ENCODE data around the gene DLGAP4. TPM values are rescaled to one million over a fixed set of nuclear protein-coding genes. Genes with fewer than 3 reads are reported as not detected.

DLGAP4 gene
- total and polyA plus RNA-seq, 2 of the 8 experiments (the other 6 are each of a cell fraction or from before 2014, with no cell fraction given), result 41.2 to 57.2 TPM

GRCh38 chr20:36526521-36527011 is 220.4 kb downstream of the DLGAP4 start:
- no peak overlapping the region for H2AFZ ChIP-seq (ENCODE audit: low read length)
- ChIA-PET CTCF (ENCODE audit: partially characterized antibody) (interaction anchor here (0.6 to 1.3 kb wide), 3 partner anchors 58 to 88 kb away, joined by 3 to 4 read pairs (median 3); no protein-coding TSS in a partner anchor), POLR2A (ENCODE audit: partially characterized antibody) (no interaction called here)
- no peak overlapping the region for H3K4me2 ChIP-seq (ENCODE audit: insufficient read depth in 1 of 2, low read depth in 2 of 2, low read length in 2 of 2)
- H2BK20ac ChIP-seq (ENCODE audit: low read length), result no peak overlapping the region
- no peak overlapping the region for H4K5ac ChIP-seq (ENCODE audit: insufficient read length, low read depth, low read length)
- no peaks in the 10 kb centered on the region for H3K4me1 ChIP-seq (replicated peaks in 1 of 4; ENCODE audit: control insufficient read depth in 3 of 4, insufficient read depth in 4 of 4, low read length in 3 of 4)
- no peak for DNase-seq (ENCODE audit: low read depth in 1 of 2, low spot score in 2 of 2)
- peaks cover 6 to 34% (median 19%) of the 10 kb centered on the region in 4 experiments for H3K36me3 ChIP-seq (ENCODE audit: control insufficient read depth in 2 of 4, insufficient read depth in 4 of 4, low read length in 3 of 4)
- no peak overlapping the region for H3K18ac ChIP-seq (ENCODE audit: extremely low read depth, low read length)
- WGBS, 2 experiments (ENCODE audit: extremely low coverage in 1 of 2, insufficient coverage in 1 of 2, insufficient read length in 1 of 2, insufficient replicate concordance in 2 of 2, low coverage in 1 of 2, low lambda C conversion rate in 2 of 2, missing lambda C conversion rate in 1 of 2), result 94% methylated on average over 25 of the region's 29 CpGs; no CpG with 5 or more reads in 1 of the 2 experiments
- no peak overlapping the region for H3K4ac ChIP-seq (replicated peaks; ENCODE audit: insufficient read length, low read depth, low read length)
- no peak overlapping the region for H4K8ac ChIP-seq (ENCODE audit: extremely low read depth, insufficient read depth, low read length)
- H3K9me3 ChIP-seq (ENCODE audit: insufficient read depth in 2 of 2, low read depth in 1 of 2, low read length in 1 of 2), result no peaks in the 10 kb centered on the region
- no peaks in the 10 kb centered on the region for H3K23me2 ChIP-seq (ENCODE audit: low read depth, low read length)
- no peak overlapping the region for H3K14ac ChIP-seq (ENCODE audit: insufficient read length)
- no peak overlapping the region for H3K56ac ChIP-seq (replicated peaks; ENCODE audit: insufficient read length, low read depth, low read length)
- H3K27ac ChIP-seq (ENCODE audit: low read depth, low read length), result no peak overlapping the region
- no peaks in the 10 kb centered on the region for H3K27me3 ChIP-seq (replicated peaks in 1 of 4; ENCODE audit: control insufficient read depth in 3 of 4, extremely low read depth in 1 of 4, insufficient read depth in 3 of 4, low read length in 3 of 4)
- no peak overlapping the region for H2BK15ac ChIP-seq (ENCODE audit: low read length)
- no peak overlapping the region for H2AK5ac ChIP-seq (ENCODE audit: low read depth, low read length)
- H3K79me1 ChIP-seq (ENCODE audit: low read depth, low read length), result no peaks in the 10 kb centered on the region; the same call in 1 of the 2 replicates
- H2BK120ac ChIP-seq (replicated peaks; ENCODE audit: low read depth, low read length), result no peak overlapping the region
- no peaks in the 10 kb centered on the region for H3K79me2 ChIP-seq (ENCODE audit: control insufficient read depth in 1 of 2, insufficient read depth in 2 of 2, low read length in 2 of 2)
- no peak for FAIRE-seq
- H2BK12ac ChIP-seq (ENCODE audit: low read depth, low read length), result no peak overlapping the region
- H3K9ac ChIP-seq (replicated peaks in 1 of 4; ENCODE audit: extremely low read depth in 1 of 4, low read depth in 3 of 4, low read length in 3 of 4), result no peak overlapping the region
- no peak overlapping the region for H4K91ac ChIP-seq (replicated peaks; ENCODE audit: insufficient read length, low read length)
- peaks cover 8 to 10% of the 10 kb centered on the region in 2 experiments for H4K20me1 ChIP-seq (replicated peaks in 1 of 2; ENCODE audit: control insufficient read depth in 1 of 2, insufficient read depth in 2 of 2, low read length in 2 of 2)
- no peak overlapping the region for H2BK5ac ChIP-seq (ENCODE audit: low read depth, low read length)
- no peak overlapping the region for H3K4me3 ChIP-seq (ENCODE audit: extremely low read depth in 1 of 4, insufficient read depth in 2 of 4, low read depth in 3 of 4, low read length in 4 of 4)
- H3K23ac ChIP-seq (ENCODE audit: insufficient read length), result no peak overlapping the region
- TF ChIP-seq SAP30 (IDR thresholded peaks at IDR 0.05; ENCODE audit: insufficient read depth, insufficient replicate concordance, low read length) (no peak), GTF2F1 (IDR thresholded peaks at IDR 0.05; ENCODE audit: borderline replicate concordance, low read depth, low read length) (no peak), TEAD4 (IDR thresholded peaks at IDR 0.05; ENCODE audit: low read depth, low read length) (no peak), CTCF (IDR thresholded peaks at IDR 0.05; ENCODE audit: control extremely low read depth in 1 of 3, insufficient read depth in 1 of 3, low read depth in 1 of 3, low read length in 3 of 3) (no peak), NRF1 (IDR thresholded peaks at IDR 0.05; ENCODE audit: low read depth, low read length) (no peak), POU5F1 (IDR thresholded peaks at IDR 0.05; ENCODE audit: low read depth, low read length) (no peak), HDAC2 (IDR thresholded peaks at IDR 0.05; ENCODE audit: borderline replicate concordance in 1 of 2, low read depth in 2 of 2, low read length in 2 of 2) (no peak), CBX5 (IDR thresholded peaks at IDR 0.05; ENCODE audit: low read depth, low read length) (no peak), HDAC6 (IDR thresholded peaks at IDR 0.05; ENCODE audit: low read depth, low read length) (no peak), E2F6 (IDR thresholded peaks at IDR 0.05) (no peak)

Measured in H1 (cell line).